HCT116 (cell line): ENCODE results near the gene ARHGAP28. TPM values are rescaled to one million over a fixed set of nuclear protein-coding genes. Genes with fewer than 3 reads are reported as not detected.

Experiments used
- ATAC-seq: fragments of 200-7000 bp; cut with Tn5 transposase; 2 replicates; pipeline ENCODE4 v1.9.1; 2020; ENCODE audit warnings: mild to moderate bottlenecking, moderate library complexity
- BruUV-seq: library from RNA; stranded (reverse); fragments of 400-500 nt; replicated peaks from 2 replicates; lab custom pipeline; 2021; lab: Mats Ljungman, UMichigan
- CTCF ChIA-PET: fragments of 300-600 bp; sonication (Branson Sonifier 250); formaldehyde crosslinking; loops from one replicate; lab custom pipeline; 2021; ENCODE audit warnings: antibody characterized with exemption; lab: Charles Lee
- POLR2A ChIA-PET: fragments of 300-600, 350-600 bp; sonication (Branson Sonifier 250); formaldehyde crosslinking; loops from one replicate; lab custom pipeline; 2021; ENCODE audit warnings: antibody characterized with exemption; lab: Charles Lee
- RAD21 ChIA-PET, 2 experiments: fragments of 300-600 bp; sonication (Branson Sonifier 250); formaldehyde crosslinking; loops; one replicate each; lab custom pipeline; 2023; ENCODE audit warnings: low total read pairs in 2 of 2; ENCODE audit not compliant: uncharacterized antibody in 2 of 2, unreplicated experiment in 2 of 2, low non-redundant PET in 1 of 2; lab: Charles Lee
- DNase-seq: peaks from one replicate; pipeline ENCODE4 v3.0.0-alpha.2; 2010; ENCODE audit warnings: low read depth, low spot score
- H2AFZ ChIP-seq: fragments of 200-600 bp; shearing (Covaris generic), sonication (generic); 2 replicates; pipeline ENCODE4 v1.6.1; 2017; ENCODE audit warnings: low read depth, mixed run types, mixed read lengths, antibody characterized with exemption, low read length; ENCODE audit not compliant: poor library complexity, severe bottlenecking
- H3K27ac ChIP-seq: 2 replicates; pipeline ENCODE4 v1.5.1; 2012; ENCODE audit warnings: low read depth, low read length
- H3K27me3 ChIP-seq: fragments of 200-600 bp; sonication (generic); 2 replicates; pipeline ENCODE4 v1.6.1; 2016; ENCODE audit warnings: mixed run types, low read length, mixed read lengths; ENCODE audit not compliant: insufficient read depth
- H3K36me3 ChIP-seq, 2 experiments: fragments of 200-500 bp in 1 of 2; fragments of 200-600 bp in 1 of 2; sonication (Bioruptor generic) in 1 of 2; sonication (generic) in 1 of 2; 2 replicates each; pipeline versions ENCODE4 v1.5.1 to v1.6.1; 2014 to 2016; ENCODE audit warnings: low read length in 2 of 2, inconsistent platforms in 1 of 2, mixed read lengths in 1 of 2, mixed run types in 1 of 2; ENCODE audit not compliant: insufficient read depth in 2 of 2, control insufficient read depth in 1 of 2
- H3K4me1 ChIP-seq, 2 experiments: fragments of 200-600 bp in 1 of 2; sonication (generic) in 1 of 2; 2 replicates each; pipeline versions ENCODE4 v1.5.1 to v1.6.1; 2012 to 2017; ENCODE audit warnings: low read length in 2 of 2, inconsistent platforms in 1 of 2, mild to moderate bottlenecking in 1 of 2, mixed read lengths in 1 of 2, mixed run types in 1 of 2, moderate library complexity in 1 of 2; ENCODE audit not compliant: insufficient read depth in 2 of 2, control insufficient read depth in 1 of 2
- H3K4me2 ChIP-seq: fragments of 200-600 bp; sonication (generic); 2 replicates; pipeline ENCODE4 v1.6.1; 2017; ENCODE audit warnings: mixed run types, low read length, mixed read lengths
- H3K4me3 ChIP-seq, 2 experiments: fragments of 200-600 bp in 1 of 2; sonication (generic) in 1 of 2; replicated peaks in 1 of 2; 2 replicates each; pipeline ENCODE4 v1.5.1; 2011 to 2016; ENCODE audit warnings: low read length in 2 of 2, control low read depth in 1 of 2, low read depth in 1 of 2, mild to moderate bottlenecking in 1 of 2, mixed read lengths in 1 of 2, mixed run types in 1 of 2
- H3K79me2 ChIP-seq: fragments of 200-600 bp; sonication (generic); 2 replicates; pipeline ENCODE4 v1.6.1; 2017; ENCODE audit warnings: mild to moderate bottlenecking, mixed run types, low read length, moderate library complexity, mixed read lengths; ENCODE audit not compliant: insufficient read depth
- H3K9ac ChIP-seq: fragments of 200-600 bp; sonication (generic); 2 replicates; pipeline ENCODE4 v1.6.1; 2016; ENCODE audit warnings: low read length, mixed read lengths
- H3K9me2 ChIP-seq: fragments of 200-600 bp; sonication (generic), shearing (Covaris generic); 2 replicates; pipeline ENCODE4 v1.6.1; 2017; ENCODE audit warnings: mixed run types, mild to moderate bottlenecking, moderate library complexity; ENCODE audit not compliant: insufficient read depth
- H3K9me3 ChIP-seq, 2 experiments: fragments of 200-500 bp in 1 of 2; fragments of 200-600 bp in 1 of 2; sonication (Bioruptor generic) in 1 of 2; sonication (generic) in 1 of 2; 2 replicates each; pipeline ENCODE4 v1.6.1; 2014 to 2017; ENCODE audit warnings: low read length in 2 of 2, mixed read lengths in 2 of 2, inconsistent platforms in 1 of 2, low read depth in 1 of 2, mild to moderate bottlenecking in 1 of 2, mixed run types in 1 of 2, moderate library complexity in 1 of 2; ENCODE audit not compliant: control insufficient read depth in 1 of 2, insufficient read depth in 1 of 2
- H4K20me1 ChIP-seq: fragments of 200-600 bp; sonication (generic), shearing (Covaris generic); 2 replicates; pipeline ENCODE4 v1.6.1; 2017; ENCODE audit warnings: mixed run types, mild to moderate bottlenecking, moderate library complexity; ENCODE audit not compliant: insufficient read depth
- ATF3 ChIP-seq: IDR thresholded peaks from 2 replicates; pipeline ENCODE4 v1.6.1; 2012
- CBX3 ChIP-seq: IDR thresholded peaks from 2 replicates; pipeline ENCODE4 v1.6.1; 2012; ENCODE audit warnings: low read depth
- CEBPB ChIP-seq: IDR thresholded peaks from 2 replicates; pipeline ENCODE4 v1.6.1; 2012; ENCODE audit warnings: low read depth
- EGR1 ChIP-seq: IDR thresholded peaks from 2 replicates; pipeline ENCODE4 v1.6.1; 2012; ENCODE audit warnings: low read depth
- ELF1 ChIP-seq: IDR thresholded peaks from 2 replicates; pipeline ENCODE4 v1.6.1; 2012; ENCODE audit warnings: low read depth, borderline replicate concordance
- EZH2 ChIP-seq: fragments of 200-600 bp; sonication (generic); IDR thresholded peaks from 2 replicates; pipeline ENCODE4 v1.6.1; 2017; ENCODE audit warnings: antibody characterized with exemption, mixed run types
- FOSL1 ChIP-seq: IDR thresholded peaks from 2 replicates; pipeline ENCODE4 v1.6.1; 2012; ENCODE audit warnings: low read depth
- JUND ChIP-seq: IDR thresholded peaks from 2 replicates; pipeline ENCODE4 v1.6.1; 2012
- MAX ChIP-seq: IDR thresholded peaks from 2 replicates; pipeline ENCODE4 v1.6.1; 2012
- POLR2AphosphoS5 ChIP-seq: IDR thresholded peaks from 2 replicates; pipeline ENCODE4 v1.6.1; 2011; ENCODE audit warnings: mild to moderate bottlenecking, low read depth, low read length, moderate library complexity
- RAD21 ChIP-seq: IDR thresholded peaks from 2 replicates; pipeline ENCODE4 v1.6.1; 2012; ENCODE audit warnings: low read depth, mild to moderate bottlenecking
- REST ChIP-seq: IDR thresholded peaks from 2 replicates; pipeline ENCODE4 v1.6.1; 2012; ENCODE audit warnings: low read depth
- TCF7L2 ChIP-seq: IDR thresholded peaks from 2 replicates; pipeline ENCODE4 v1.7.0; 2011; ENCODE audit warnings: borderline replicate concordance, inconsistent platforms; ENCODE audit not compliant: insufficient read depth, insufficient read length; ENCODE audit errors: extremely low read depth
- YY1 ChIP-seq: IDR thresholded peaks from 2 replicates; pipeline ENCODE4 v1.6.1; 2011; ENCODE audit warnings: low read length, low read depth, moderate library complexity, mild to moderate bottlenecking; ENCODE audit not compliant: insufficient replicate concordance; ENCODE audit errors: extremely low read depth
- ZBTB33 ChIP-seq: IDR thresholded peaks from 2 replicates; pipeline ENCODE4 v1.6.1; 2011; ENCODE audit warnings: mild to moderate bottlenecking, low read length, moderate library complexity; ENCODE audit not compliant: insufficient replicate concordance; ENCODE audit errors: extremely low read depth
- ZFX ChIP-seq: fragments of 450-650 bp; IDR thresholded peaks from 2 replicates; pipeline ENCODE4 v1.6.1; 2017
- ZNF274 ChIP-seq: fragments of 200-500 bp; sonication (Bioruptor generic); IDR thresholded peaks from 2 replicates; pipeline ENCODE4 v1.6.1; 2014; ENCODE audit warnings: mild to moderate bottlenecking, low read depth, low read length, inconsistent platforms
- intact Hi-C: fragments of 100-400 bp; cut with micrococcal nuclease; formaldehyde crosslinking; loops from 2 replicates; pipeline ENCODE4 v1.10.0; 2022
- total RNA-seq: library from RNA; stranded (reverse); gene quantifications from one replicate; pipeline ENCODE4 v1.2.1, GENCODE V29; 2021; ENCODE audit not compliant: unreplicated experiment

ARHGAP28 gene
- total RNA-seq, 1 experiment from 2014 or later, result not detected

- Histone ChIP-seq H3K27me3 (no peaks in the 10 kb centered on the region), H3K4me2 (no peak overlapping the region), H3K9ac (no peak overlapping the region), H3K9me2 (no peaks in the 10 kb centered on the region), H3K36me3 (no peaks in the 10 kb centered on the region), H3K4me1 (no peaks in the 10 kb centered on the region), H4K20me1 (no peaks in the 10 kb centered on the region)
- POLR2A ChIA-PET, result no interaction called here
- TF ChIP-seq JUND (no peak), ZNF274 (no peak), POLR2AphosphoS5 (no peak), TCF7L2 (no peak), REST (no peak), ATF3 (no peak), EZH2 (no peak), FOSL1 (no peak), EGR1 (no peak), MAX (no peak), RAD21 (no peak), ELF1 (no peak), YY1 (no peak), ZBTB33 (no peak), CBX3 (no peak), ZFX (no peak), CEBPB (no peak)
- TF ChIP-seq, all 23 proteins: peak for 0
- no TSS peak for BruUV-seq
- H3K4me3 ChIP-seq, result no peak overlapping the region
- ChIA-PET RAD21 (no interaction called here), CTCF (no interaction called here)
- H3K9me3 ChIP-seq, result peaks cover 5 to 10% of the 10 kb centered on the region in 2 experiments; a peak in 2 of 4 replicates
- intact Hi-C loops, result no loop called here
- H3K79me2 ChIP-seq, result no peaks in the 10 kb centered on the region
- no peak for ATAC-seq
- no peak overlapping the region for H2AFZ ChIP-seq
- no peak for DNase-seq
- no peak overlapping the region for H3K27ac ChIP-seq
Measured at GRCh38 chr18:6810191-6810590, 80.7 kb downstream of the ARHGAP28 start.
